HPDE6-E6E7 (cell line): ENCODE data around the gene CHDH.

Experiments used
- DNase-seq: peaks from one replicate; pipeline ENCODE4 v3.0.0; 2011; ENCODE audit warnings: missing footprints; ENCODE audit errors: extremely low spot score

CHDH gene

DNA sequence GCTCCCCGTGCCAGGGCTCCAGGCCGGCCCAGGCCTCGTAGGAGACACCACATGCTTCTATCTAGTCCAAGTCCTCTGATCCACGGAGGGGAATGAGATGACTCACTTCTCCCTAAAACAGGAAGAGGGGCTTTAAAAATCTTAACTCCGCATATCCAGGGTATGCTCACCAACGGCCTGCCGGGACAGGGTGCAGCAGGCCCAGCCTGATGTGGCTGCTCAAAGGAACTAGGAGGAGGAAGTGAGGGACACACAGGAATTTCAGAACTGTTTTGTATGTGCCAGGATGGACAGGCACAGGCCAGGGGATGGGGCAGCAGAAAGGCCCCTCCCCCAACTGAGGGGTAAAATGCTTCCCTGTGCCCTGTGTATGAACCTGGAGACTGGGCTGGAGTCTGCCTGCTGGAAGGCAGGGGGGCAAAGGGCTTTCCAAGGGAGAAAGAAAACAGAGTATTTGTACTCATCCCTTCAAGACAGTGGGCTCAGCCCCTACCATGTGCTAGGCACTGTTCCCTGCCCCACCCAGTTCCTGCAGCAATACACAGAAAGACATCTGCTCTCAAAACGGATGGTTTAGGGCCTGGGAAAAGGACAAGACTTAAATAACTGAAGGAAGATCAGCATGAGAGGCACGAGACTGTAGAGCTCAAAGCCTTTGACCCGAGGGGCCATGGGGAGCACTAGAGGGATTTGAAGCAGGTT, 22.1 kb downstream of the CHDH start:
- DNase-seq = no peak

DNA sequence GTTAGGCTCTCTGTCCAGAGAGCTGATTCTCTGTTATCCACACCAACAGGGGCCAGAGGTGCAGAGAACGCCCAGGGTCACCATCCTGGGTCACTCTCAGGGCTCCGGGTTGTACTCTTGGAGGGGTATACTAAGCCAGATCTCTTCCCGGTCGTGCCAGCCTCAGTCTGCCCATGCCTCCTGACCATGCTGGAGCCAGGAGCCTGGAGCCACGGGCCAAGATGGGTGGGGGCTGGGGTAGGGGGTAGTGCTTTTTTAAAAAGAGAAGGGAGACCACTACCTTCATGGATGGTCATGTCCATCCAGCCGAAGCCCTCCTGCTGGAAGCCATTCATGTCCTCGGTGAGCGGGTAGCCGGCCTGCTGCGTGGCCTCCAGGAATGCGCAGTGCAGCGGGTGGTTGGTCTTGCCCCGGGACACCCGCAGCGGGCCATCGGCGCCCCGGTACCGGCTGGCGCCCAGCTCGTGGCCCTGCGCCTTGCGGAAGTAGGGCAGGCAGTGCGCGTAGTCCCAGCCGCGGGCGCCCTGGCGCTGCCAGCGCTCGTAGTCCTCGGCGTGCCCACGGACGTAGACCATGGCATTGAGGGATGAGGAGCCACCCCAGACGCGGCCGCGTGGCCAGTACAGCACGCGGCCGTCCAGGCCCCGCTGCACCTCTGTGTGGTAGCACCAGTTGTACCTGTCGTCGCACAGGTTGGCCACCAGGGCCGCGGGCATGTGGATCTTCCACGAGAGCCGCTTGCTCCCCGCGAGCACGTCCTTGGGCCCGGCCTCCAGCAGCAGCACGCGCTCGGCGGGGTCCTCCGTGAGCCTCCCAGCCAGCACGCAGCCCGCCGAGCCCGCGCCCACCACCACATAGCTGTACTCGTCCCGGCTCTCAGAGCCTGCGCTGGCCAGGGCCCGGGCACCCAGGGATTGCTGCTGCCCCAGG, 22.9 kb downstream of the CHDH start:
- DNase-seq = no peak

DNA sequence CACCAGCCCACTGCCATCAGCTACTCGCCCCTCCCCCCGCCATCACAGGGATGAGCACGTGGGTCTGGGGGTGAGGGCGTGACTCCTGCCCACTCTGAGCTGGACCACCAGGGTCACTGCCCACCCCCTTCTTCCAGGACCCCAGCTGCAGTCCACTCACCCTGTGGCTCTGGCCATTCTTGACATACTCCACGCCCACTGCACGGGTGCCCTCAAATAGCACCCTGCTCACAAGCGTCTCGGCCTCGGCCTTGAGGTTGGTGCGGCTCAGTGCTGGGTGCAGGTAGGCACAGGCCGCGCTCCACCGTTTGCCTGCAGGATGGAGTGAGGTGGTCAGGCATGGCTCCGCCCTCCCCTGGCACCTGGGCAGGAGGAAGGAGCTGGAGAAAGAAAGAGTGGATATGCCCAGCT, 23.9 kb downstream of the CHDH start:
- DNase-seq = no peak

DNA sequence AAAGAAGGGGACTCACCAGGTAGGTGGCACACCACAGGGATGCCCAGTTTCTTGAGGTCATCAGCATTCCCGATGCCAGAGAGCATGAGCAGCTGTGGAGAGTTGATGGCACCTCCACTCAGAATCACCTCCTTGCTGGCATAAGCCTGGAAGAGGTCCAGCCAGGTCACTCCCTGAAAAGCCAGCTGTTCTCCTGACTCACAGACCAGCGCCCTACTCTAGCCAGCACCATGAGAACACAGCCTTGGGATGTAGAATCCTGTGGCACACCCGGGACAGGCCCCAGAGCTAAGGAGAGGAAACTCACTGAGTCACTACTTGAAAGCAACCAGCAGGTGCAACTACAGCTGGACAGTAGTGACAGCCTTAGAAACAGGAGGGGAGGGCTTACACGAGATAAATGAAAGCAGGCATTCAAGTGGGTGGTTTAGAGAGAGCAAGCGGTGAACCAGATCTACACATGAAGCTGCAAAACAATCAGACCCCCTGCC, 24.5 kb downstream of the CHDH start:
- peak; percentile 7 for DNase-seq

DNA sequence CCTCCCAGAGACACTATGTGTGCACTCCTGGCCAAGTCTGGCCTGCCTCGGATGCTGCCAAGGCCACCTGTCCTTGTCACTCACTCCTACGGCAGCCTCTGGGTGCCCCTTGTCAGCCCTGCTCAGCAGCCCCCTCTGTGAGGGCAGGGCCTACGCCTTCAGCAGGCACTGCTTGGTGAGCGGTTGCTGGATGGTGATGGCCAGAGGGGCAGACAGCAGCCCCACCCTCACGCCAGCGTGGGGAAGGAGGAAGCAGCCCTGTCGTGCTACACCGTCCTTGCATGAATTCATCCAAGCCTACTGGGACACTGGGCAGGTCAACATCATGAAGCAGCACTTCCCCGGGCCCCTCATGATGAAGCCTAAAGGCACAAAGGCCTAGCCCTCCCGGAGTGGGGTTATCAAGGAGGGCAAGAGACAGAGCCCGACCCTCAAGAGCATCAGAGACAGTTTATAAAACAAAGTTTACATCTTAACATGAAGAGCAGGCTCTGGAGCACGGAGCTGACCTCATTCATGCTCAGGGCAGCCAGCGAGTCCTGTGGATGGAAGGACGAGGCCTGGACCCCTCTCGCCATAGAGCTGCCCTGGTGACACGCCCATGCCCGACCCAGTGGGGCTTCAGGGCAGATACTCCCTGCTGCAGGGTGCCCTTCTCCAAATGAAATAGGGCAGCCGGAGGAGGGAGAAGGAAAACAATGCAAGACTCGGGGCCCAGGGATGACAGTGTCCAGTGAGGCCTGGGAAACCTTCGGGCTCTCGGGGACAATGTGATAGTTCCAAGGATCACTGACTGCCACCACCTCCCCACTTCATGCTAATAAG, 25.3 kb downstream of the CHDH start:
- no peak for DNase-seq

DNA sequence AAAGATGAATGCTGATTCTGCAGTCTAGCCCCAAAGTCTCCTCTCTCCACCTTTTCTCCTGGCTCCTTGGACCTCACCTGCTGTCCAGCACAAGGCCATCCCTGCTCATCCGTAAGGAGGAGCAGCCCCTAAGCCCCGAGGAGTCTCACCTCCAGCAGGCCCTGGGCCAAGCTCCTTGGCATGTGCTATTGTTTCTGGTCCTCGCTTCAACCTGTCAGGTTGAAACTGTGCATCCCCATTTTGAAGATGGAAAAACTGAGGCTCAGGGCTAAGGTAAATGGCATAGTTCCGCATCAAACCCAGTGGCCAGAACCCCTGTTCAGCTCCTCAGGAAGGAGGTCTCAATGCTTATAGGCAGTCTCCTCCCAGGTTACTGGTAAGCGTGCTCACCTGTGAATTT, 26.1 kb downstream of the CHDH start:
- no peak for DNase-seq

DNA sequence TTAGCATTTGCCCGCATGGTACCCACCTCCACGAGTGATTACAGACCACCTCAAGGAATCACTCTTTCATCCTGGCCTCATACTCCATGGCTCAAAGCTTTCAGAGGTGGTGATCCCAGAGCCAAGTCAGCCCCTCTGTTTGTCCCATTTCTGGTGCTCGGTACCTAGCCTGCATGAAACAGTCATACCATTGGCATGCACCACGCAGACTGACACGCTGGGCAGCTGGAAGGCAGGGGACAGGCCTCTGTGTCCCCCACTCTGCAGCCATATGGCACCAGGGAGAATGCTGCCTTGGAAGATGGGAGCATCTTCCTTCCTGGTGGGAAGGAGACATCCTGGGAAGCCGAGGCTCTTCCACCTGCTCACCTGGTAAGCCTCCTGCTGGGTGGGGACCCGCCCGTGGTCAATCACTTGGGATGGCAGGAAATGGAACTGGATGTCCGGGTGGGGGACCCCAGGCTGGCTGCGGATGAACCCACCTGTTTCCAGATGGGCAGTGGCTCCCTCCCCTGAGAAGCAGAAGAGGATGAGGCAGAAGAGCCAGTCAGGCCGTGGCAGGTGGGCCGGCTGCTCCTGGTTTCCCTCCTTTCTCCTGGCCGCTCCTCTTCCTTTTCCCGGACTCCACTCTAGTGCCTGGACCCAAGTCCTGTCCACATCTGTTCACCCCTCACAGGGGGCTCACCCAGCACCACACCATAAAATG, 26.9 kb downstream of the CHDH start:
- no peak for DNase-seq

DNA sequence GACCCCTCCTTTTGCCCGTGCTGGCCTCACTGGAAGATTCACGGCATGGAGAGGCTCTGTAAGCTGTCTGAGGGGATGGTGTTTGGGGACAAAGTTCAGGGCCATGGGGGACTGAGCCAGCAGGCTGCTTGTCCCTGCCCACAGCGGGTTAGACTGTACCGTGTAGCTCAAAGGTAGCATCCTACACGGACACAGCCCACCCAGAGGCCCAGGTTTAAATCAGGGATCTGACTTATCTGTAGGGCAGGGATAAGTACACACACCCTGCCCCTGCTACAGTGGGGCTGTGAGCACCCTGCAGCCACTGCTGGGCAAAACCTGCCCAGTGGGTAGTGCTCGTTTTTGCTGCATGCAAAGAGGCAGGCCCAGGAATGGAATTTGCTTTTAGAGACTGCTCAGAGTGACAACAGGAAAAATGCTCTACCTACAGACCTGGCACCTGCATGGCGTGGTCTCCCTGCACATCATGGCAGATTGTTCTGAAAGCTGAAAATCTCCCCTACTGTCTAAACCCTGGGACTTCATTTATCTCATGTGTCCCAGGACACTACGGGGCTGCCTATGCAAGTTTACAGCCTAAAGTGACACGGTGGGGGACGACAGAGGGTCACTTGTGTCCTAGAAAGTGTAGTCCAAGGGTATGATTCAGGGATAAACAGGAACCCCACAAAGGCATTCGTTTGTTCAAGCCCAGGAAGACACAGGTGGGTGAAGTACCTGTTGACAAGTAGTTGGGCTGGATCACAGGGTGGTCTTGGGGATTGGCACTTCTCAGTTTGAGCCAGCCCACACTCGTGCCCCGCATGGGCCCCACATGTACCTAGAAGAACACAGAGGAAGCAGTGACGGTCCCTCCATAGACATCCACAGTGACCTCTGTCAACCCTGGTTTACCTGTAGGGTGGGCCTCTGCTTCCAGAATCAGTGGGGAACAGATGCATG, 27.7 kb downstream of the CHDH start:
- DNase-seq = no peak

DNA sequence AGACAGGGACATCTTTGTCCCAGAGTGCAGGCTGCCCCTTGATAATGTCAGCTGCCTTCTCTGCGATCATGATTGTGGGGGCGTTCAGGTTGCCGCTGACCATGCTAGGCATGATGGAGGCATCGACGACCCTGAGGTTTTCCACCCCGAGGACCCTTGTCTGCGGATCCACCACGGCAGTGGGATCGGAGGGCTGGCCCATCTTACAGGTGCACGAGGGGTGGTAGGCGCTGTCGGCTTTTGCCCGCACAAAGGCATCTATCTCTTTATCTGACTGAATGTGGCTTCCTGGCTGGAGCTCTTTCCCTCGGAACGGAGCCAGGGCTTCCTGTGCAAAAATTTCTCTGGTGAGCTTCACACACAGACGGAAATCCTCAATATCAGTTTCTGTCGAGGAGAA, 28.4 kb downstream of the CHDH start:
- no peak for DNase-seq

DNA sequence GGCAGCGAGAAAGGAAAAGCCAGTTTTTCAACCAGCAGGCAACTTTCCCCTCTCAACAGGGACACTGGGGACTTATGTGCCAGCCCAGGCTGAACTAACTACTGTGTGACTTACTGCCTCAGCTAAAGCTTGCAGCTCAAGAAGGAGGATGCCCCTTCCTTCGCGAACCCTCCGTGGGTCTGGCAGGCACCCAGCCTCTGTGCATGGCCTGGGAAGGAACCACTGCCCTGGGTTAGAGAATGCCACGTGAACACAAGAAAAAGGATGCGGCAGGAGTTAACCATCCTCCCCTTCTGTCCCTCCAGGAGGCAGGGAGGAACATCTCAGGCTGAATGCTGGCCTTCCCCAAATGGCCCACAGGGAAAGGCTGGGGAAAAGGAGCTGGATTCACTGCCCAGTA, 29.0 kb downstream of the CHDH start:
- no peak for DNase-seq

DNA sequence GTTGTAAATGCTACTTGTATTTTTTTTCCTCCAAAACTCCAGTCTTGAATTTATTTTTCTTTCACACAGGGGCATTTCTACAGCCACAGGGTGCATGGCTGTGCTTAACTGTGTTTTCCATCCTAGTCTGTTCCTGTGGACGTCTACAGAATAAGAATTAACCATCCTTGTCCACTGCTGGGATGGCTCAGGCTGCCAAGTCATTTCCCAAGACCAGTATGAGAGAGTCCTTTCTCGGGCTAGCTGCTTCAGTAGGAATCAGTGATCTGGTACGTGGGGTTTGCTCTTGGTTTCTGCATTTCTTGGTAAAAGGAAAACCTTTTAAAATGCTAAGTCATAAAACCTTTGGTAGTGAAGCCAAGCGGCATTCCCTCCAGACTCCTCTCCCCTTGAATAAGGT, 29.8 kb downstream of the CHDH start:
- no peak for DNase-seq

DNA sequence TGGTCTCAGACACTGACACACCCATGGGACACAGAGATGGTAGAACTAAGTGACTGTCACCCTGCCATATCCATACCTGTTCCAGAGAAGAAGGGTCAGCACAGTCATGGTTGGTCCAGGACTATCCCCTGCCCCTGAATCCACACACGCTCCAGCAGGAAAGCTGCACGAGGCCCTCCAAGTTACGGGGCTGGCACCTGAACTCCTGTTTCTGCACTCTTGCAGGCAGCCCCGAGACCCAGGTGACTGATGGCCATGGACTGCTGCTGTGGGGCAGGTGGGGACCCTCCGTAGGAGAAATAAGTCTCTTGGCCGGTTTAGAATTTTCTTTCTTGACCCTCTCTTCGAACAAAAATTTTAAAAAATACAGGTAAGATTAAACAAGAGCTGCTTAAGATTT, 30.6 kb downstream of the CHDH start:
- no peak for DNase-seq

DNA sequence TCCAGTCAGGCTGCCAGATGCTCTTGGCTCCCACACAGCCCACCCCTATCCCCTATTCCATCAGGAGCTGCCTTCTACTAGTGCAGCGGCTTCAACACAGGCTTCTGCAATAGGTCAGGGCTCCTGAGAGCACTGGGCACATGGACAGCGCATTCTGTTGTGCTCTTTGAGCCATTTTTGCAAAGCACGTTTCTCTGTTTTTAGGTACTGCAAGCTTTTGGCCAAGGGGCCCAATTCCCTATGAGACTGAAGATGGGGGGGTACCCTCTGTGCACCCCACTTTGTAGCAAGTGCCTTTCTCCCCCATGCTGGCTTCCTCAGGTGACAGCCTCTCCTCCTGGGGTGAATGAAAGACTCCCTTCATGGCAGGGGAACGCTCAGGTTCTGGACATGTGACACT, 31.2 kb downstream of the CHDH start:
- DNase-seq = no peak

DNA sequence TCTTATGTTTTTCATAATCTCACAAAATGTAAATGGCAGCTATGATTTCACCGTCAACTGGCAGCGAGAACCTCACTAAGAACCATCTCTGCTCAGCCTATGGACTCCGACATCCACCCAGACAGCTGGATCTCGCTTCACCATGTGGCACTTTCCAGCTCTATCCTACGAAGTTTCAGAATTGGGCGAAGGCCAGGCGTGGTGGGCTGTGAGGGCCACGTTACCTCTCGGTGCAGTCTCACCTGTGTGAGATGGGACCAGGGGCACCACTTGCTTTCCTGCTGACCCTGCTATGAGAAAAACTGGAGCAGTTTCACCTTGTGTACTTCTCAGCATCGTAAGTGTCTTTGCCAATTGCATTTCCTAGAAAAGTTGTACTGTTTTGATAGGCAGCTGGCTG, 32.3 kb downstream of the CHDH start:
- no peak for DNase-seq

DNA sequence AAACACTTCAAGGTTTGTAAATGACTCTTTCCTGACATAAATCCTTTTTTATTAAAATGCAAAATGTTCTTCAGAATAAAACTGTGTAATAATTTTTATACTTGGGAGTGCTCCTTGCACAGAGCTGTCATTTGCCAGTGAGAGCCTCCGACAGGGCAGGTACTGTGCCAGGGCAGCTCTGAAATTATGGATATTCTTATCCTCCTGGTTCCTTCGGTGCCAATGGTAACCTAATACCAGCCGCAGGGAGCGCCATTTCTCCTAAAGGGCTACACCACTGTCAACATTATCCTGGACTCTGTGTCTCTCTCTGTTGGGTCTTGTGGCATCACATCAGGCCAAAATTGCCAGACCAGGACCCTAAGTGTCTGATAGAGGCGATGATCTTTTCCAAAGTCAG, 33.0 kb downstream of the CHDH start:
- DNase-seq = no peak

DNA sequence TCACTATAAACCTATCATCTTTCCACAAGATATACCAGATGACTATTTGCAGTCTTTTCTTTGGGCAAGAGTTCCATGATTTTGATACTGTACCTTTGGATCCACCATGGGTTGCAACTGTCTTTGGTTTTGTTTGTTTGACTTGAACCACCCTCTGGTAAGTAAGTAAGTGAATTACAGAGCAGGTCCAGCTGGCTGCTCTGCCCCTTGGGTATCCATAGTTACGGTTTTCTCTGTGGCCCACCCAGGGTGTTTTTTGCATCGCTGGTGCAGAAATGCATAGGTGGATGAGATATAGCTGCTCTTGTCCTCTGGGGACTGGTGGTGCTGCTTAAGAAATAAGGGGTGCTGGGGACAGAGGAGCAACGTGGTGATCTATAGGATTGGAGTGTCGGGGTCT, 33.8 kb downstream of the CHDH start:
- DNase-seq = no peak

DNA sequence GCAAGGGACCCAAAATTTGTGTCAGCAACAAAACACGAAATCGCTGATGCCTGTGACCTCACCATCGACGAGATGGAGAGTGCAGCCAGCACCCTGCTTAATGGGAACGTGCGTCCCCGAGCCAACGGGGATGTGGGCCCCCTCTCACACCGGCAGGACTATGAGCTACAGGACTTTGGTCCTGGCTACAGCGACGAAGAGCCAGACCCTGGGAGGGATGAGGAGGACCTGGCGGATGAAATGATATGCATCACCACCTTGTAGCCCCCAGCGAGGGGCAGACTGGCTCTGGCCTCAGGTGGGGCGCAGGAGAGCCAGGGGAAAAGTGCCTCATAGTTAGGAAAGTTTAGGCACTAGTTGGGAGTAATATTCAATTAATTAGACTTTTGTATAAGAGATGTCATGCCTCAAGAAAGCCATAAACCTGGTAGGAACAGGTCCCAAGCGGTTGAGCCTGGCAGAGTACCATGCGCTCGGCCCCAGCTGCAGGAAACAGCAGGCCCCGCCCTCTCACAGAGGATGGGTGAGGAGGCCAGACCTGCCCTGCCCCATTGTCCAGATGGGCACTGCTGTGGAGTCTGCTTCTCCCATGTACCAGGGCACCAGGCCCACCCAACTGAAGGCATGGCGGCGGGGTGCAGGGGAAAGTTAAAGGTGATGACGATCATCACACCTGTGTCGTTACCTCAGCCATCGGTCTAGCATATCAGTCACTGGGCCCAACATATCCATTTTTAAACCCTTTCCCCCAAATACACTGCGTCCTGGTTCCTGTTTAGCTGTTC, 34.9 kb downstream of the CHDH start:
- no peak for DNase-seq

DNA sequence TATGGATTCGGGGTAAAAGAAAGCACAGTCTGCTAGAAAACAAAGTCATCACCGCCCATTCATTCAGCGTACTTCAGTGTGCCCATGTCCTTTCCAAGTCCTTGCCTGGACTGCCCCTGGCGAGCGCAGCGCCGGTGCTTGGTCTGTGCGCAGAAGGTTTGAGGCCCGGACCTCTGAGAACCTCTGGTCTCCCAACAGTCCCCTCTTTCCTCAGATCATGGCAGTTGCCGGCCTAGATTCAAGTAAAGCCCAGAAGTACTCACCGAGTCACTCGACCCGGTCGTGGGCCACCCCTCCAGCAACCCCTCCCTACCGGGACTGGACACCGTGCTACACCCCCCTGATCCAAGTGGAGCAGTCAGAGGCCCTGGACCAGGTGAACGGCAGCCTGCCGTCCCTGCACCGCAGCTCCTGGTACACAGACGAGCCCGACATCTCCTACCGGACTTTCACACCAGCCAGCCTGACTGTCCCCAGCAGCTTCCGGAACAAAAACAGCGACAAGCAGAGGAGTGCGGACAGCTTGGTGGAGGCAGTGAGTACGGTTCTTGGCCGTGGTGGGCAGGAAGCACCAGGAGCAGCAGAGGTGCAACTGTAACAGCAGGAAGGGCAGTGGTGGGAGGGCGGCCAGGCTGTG, 36.3 kb downstream of the CHDH start:
- no peak for DNase-seq

DNA sequence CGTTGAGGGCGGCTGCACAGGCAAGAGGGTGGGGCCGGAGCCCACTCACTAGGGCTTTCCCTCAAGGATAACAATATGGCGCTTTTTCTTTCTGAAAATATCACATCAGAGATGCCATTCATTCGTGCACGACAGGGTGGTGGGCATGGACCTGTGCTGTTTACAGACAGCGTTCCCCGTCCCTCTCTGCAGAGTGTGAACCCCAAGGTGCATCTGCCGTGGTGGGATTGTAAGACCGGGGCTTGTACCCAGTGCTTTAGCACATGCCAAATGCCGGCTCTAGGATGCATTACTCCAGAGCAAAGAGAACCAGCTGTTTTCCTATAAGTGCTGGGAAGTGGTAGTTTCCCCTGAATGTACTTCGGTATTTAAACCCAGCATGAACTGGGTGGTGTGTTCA, 37.0 kb downstream of the CHDH start:
- no peak for DNase-seq
